Endothelial cell of umbilical vein (primary cell): ENCODE results near the gene SNORC. TPM values are rescaled to one million over a fixed set of nuclear protein-coding genes. Genes with fewer than 3 reads are reported as not detected.
A peak's percentile ranks its signal among the peaks of the same experiment; 100 is the strongest.

Source experiments
- BruUV-seq: library from RNA; stranded (reverse); fragments of 400-500 nt; replicated peaks from 2 replicates; lab custom pipeline; 2021; lab: Mats Ljungman, UMichigan
- CTCF ChIA-PET: fragments of 300-600, 350-600 bp; sonication (Branson Sonifier 250); formaldehyde crosslinking; loops from one replicate; lab custom pipeline; 2021; ENCODE audit warnings: antibody characterized with exemption, inconsistent platforms; lab: Charles Lee
- POLR2A ChIA-PET: fragments of 300-600, 350-600 bp; sonication (Branson Sonifier 250); formaldehyde crosslinking; loops from one replicate; lab custom pipeline; 2021; ENCODE audit warnings: antibody characterized with exemption, inconsistent platforms; lab: Charles Lee
- DNase-seq: peaks from one replicate; pipeline ENCODE4 v3.0.0-alpha.2; 2011; ENCODE audit warnings: low read depth, low spot score
- FAIRE-seq: peaks from 2 replicates; lab custom pipeline; 2011; peaks lifted over from hg19 to GRCh38; lab: Jason Lieb, UNC
- H2AFZ ChIP-seq: 2 replicates; pipeline ENCODE4 v1.6.0; 2012; ENCODE audit warnings: low read depth, low read length, control low read depth, inconsistent platforms
- H3K27ac ChIP-seq: 2 replicates; pipeline ENCODE4 v1.5.1; 2011; ENCODE audit warnings: low read depth, mild to moderate bottlenecking, control low read depth, low read length, moderate library complexity; ENCODE audit not compliant: insufficient read depth
- H3K27me3 ChIP-seq, 2 experiments: 2 replicates each; pipeline versions ENCODE4 v1.6.0 to v1.6.1; 2011; ENCODE audit warnings: low read length in 2 of 2, mixed read lengths in 1 of 2; ENCODE audit not compliant: control insufficient read depth in 2 of 2, insufficient read depth in 2 of 2
- H3K36me3 ChIP-seq, 2 experiments: 2 replicates in 1 of 2; 3 replicates in 1 of 2; pipeline ENCODE4 v1.5.1; 2011; ENCODE audit warnings: low read length in 2 of 2, mild to moderate bottlenecking in 1 of 2, moderate library complexity in 1 of 2; ENCODE audit not compliant: control insufficient read depth in 2 of 2, insufficient read depth in 2 of 2; ENCODE audit errors: extremely low read depth in 1 of 2
- H3K4me1 ChIP-seq: 3 replicates; pipeline ENCODE4 v1.5.1; 2011; ENCODE audit warnings: mild to moderate bottlenecking, low read length; ENCODE audit not compliant: control insufficient read depth, insufficient read depth; ENCODE audit errors: extremely low read depth
- H3K4me2 ChIP-seq: 2 replicates; pipeline ENCODE4 v1.6.1; 2011; ENCODE audit warnings: low read length, control low read depth, mixed read lengths; ENCODE audit not compliant: insufficient read depth
- H3K4me3 ChIP-seq, 3 experiments: fragments of 200-600 bp in 1 of 3; sonication (generic), shearing (Covaris generic) in 1 of 3; replicated peaks in 1 of 3; 2 replicates each; pipeline ENCODE4 v1.5.1; 2011 to 2016; ENCODE audit warnings: control low read depth in 3 of 3, low read length in 3 of 3, mild to moderate bottlenecking in 2 of 3, inconsistent platforms in 1 of 3, low read depth in 1 of 3, moderate library complexity in 1 of 3; ENCODE audit not compliant: insufficient read depth in 1 of 3
- H3K79me2 ChIP-seq: 2 replicates; pipeline ENCODE4 v1.6.0; 2012; ENCODE audit warnings: low read length, inconsistent platforms; ENCODE audit not compliant: control insufficient read depth, insufficient read depth
- H3K9ac ChIP-seq: replicated peaks from 2 replicates; pipeline ENCODE3; 2011; ENCODE audit warnings: low read length, control low read depth; ENCODE audit not compliant: insufficient read depth; ENCODE audit errors: extremely low read depth
- H3K9me1 ChIP-seq: replicated peaks from 3 replicates; pipeline ENCODE4 v1.6.0; 2011; ENCODE audit warnings: mild to moderate bottlenecking, low read length; ENCODE audit not compliant: control insufficient read depth, insufficient read depth; ENCODE audit errors: extremely low read depth
- H3K9me3 ChIP-seq: replicated peaks from 2 replicates; pipeline ENCODE4 v1.5.1; 2012; ENCODE audit warnings: low read length, inconsistent platforms; ENCODE audit not compliant: control insufficient read depth, insufficient read depth
- H4K20me1 ChIP-seq: replicated peaks from 2 replicates; pipeline ENCODE3; 2011; ENCODE audit warnings: mild to moderate bottlenecking, low read length; ENCODE audit not compliant: control insufficient read depth, insufficient read depth; ENCODE audit errors: extremely low read depth
- EZH2 ChIP-seq: IDR thresholded peaks from 2 replicates; pipeline ENCODE4 v1.6.1; 2012; ENCODE audit warnings: borderline replicate concordance, low read depth, mild to moderate bottlenecking, moderate library complexity, low read length, inconsistent platforms; ENCODE audit not compliant: severe bottlenecking
- FOS ChIP-seq: IDR thresholded peaks from 2 replicates; pipeline ENCODE4 v1.6.1; 2011; ENCODE audit warnings: mild to moderate bottlenecking, low read length, moderate library complexity, borderline replicate concordance; ENCODE audit not compliant: insufficient read depth
- GATA2 ChIP-seq: IDR thresholded peaks from 2 replicates; pipeline ENCODE4 v1.7.0; 2011; ENCODE audit warnings: low read depth, mild to moderate bottlenecking, moderate library complexity, mixed read lengths, low read length; ENCODE audit not compliant: insufficient read length, insufficient read depth
- JUN ChIP-seq: IDR thresholded peaks from 2 replicates; pipeline ENCODE4 v1.6.1; 2011; ENCODE audit warnings: borderline replicate concordance, low read depth; ENCODE audit not compliant: insufficient read length, insufficient read depth
- MYC ChIP-seq: IDR thresholded peaks from one replicate; pipeline ENCODE4 v1.6.1; 2011; ENCODE audit warnings: mild to moderate bottlenecking, low read depth, low read length
- POLR2A ChIP-seq: IDR thresholded peaks from 2 replicates; pipeline ENCODE4 v1.6.1; 2012; ENCODE audit warnings: low read depth, mild to moderate bottlenecking, control low read depth, low read length
- POLR2AphosphoS5 ChIP-seq: IDR thresholded peaks from 2 replicates; pipeline ENCODE4 v1.6.1; 2012; ENCODE audit warnings: low read depth, mild to moderate bottlenecking, control low read depth, low read length, moderate library complexity; ENCODE audit not compliant: insufficient read depth
- dilution Hi-C: fragments of 300-500 bp; cut with MboI; formaldehyde crosslinking; loops from one replicate; pipeline ENCODE4 v1.15.0; 2019; ENCODE audit warnings: low sequenced_read_pairs; ENCODE audit not compliant: extremely low pct_ligation_motif_present
- intact Hi-C: fragments of 100-400 bp; cut with micrococcal nuclease; formaldehyde crosslinking; loops from one replicate; pipeline ENCODE4 v1.10.0; 2022
- polyA plus RNA-seq, 4 experiments: library from polyadenylated mRNA; depleted of rRNA in 3 of 4; stranded (reverse) in 3 of 4; unstranded in 1 of 4; fragments of >200 nt; gene quantifications; 2 replicates each; pipeline versions ENCODE4 v1.2.1 to v1.2.3, GENCODE V29; 2011 to 2012; ENCODE audit warnings: missing spikeins in 1 of 4
- total RNA-seq: library from RNA; stranded (reverse); gene quantifications from 2 replicates; pipeline ENCODE4 v1.2.3, GENCODE V29; 2021
- TF ChIP-seq, protein P1 (sequence below): IDR thresholded peaks from 2 replicates; pipeline ENCODE4 v1.6.1; 2011; ENCODE audit not compliant: insufficient read depth, insufficient read length
- TF ChIP-seq, protein P2 (sequence below), 2 donors: IDR thresholded peaks; 1 replicate in 1 of 2; 2 replicates in 1 of 2; pipeline ENCODE4 v1.5.1; 2011; ENCODE audit warnings: low read length in 2 of 2, mild to moderate bottlenecking in 2 of 2, moderate library complexity in 2 of 2, control low read depth in 1 of 2, inconsistent platforms in 1 of 2, low read depth in 1 of 2; ENCODE audit not compliant: insufficient read depth in 1 of 2; ENCODE audit errors: extremely low read depth in 1 of 2

The SNORC gene
- total and polyA plus RNA-seq, 2 donors (not counting 3 experiments of a cell fraction or from before 2014, with no cell fraction given) = 1.4 to 4.0 TPM

GRCh38 chr2:232927032-232927792 is 57.1 kb downstream of the SNORC start:
- dilution Hi-C loops (no loop called here), intact Hi-C loops (no loop called here)
- no TSS peak for BruUV-seq
- H3K79me2 ChIP-seq = no peaks in the 10 kb centered on the region
- H3K27me3 ChIP-seq = peaks cover 34 to 49% of the 10 kb centered on the region in 2 experiments
- no peak overlapping the region for H3K27ac ChIP-seq
- peaks cover 3% of the 10 kb centered on the region for H3K4me1 ChIP-seq
- no peaks in the 10 kb centered on the region for H4K20me1 ChIP-seq
- H3K9me3 ChIP-seq = no peaks in the 10 kb centered on the region
- no peak overlapping the region for H3K9ac ChIP-seq
- ChIA-PET POLR2A (no interaction called here), CTCF (interaction anchor here (0.7 kb wide), 1 partner anchor 969 kb away, joined by 4 read pairs; no protein-coding TSS in a partner anchor)
- TF ChIP-seq GATA2 (no peak), FOS (peak; percentile 15), POLR2A (no peak), EZH2 (peak; percentile 85), MYC (no peak), POLR2AphosphoS5 (no peak), JUN (no peak)
- TF ChIP-seq, protein P1, sequence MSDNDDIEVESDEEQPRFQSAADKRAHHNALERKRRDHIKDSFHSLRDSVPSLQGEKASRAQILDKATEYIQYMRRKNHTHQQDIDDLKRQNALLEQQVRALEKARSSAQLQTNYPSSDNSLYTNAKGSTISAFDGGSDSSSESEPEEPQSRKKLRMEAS = no peak
- TF ChIP-seq, protein P2, sequence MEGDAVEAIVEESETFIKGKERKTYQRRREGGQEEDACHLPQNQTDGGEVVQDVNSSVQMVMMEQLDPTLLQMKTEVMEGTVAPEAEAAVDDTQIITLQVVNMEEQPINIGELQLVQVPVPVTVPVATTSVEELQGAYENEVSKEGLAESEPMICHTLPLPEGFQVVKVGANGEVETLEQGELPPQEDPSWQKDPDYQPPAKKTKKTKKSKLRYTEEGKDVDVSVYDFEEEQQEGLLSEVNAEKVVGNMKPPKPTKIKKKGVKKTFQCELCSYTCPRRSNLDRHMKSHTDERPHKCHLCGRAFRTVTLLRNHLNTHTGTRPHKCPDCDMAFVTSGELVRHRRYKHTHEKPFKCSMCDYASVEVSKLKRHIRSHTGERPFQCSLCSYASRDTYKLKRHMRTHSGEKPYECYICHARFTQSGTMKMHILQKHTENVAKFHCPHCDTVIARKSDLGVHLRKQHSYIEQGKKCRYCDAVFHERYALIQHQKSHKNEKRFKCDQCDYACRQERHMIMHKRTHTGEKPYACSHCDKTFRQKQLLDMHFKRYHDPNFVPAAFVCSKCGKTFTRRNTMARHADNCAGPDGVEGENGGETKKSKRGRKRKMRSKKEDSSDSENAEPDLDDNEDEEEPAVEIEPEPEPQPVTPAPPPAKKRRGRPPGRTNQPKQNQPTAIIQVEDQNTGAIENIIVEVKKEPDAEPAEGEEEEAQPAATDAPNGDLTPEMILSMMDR (IDR thresholded peaks at IDR 0.05; ENCODE audit: extremely low read depth in 1 of 2, insufficient read depth in 1 of 2, low read depth in 1 of 2, low read length in 2 of 2) = no peak
- H3K4me2 ChIP-seq = no peak overlapping the region
- no peaks in the 10 kb centered on the region for H3K9me1 ChIP-seq
- no peak for FAIRE-seq
- no peak overlapping the region for H2AFZ ChIP-seq
- no peak for DNase-seq
- H3K4me3 ChIP-seq = peak overlapping the region in 1 of 3 experiments; percentile 19
- H3K36me3 ChIP-seq = no peaks in the 10 kb centered on the region
